Hepatocyte (in vitro differentiated cells): ENCODE measurements around the gene TMEM231. TPM values are rescaled to one million over a fixed set of nuclear protein-coding genes. Genes with fewer than 3 reads are reported as not detected.

ENCODE experiments used
- DNase-seq: peaks from one replicate; pipeline ENCODE4 v3.0.0-alpha.2; 2016; ENCODE audit warnings: low spot score
- H2AFZ ChIP-seq: fragments of 200-600 bp; sonication (generic); 2 replicates; pipeline ENCODE4 v1.6.0; 2016; ENCODE audit warnings: antibody characterized with exemption, mild to moderate bottlenecking
- H3K27ac ChIP-seq: fragments of 200-600 bp; sonication (generic); 2 replicates; pipeline ENCODE4 v1.5.1; 2016; ENCODE audit warnings: mild to moderate bottlenecking
- H3K27me3 ChIP-seq: fragments of 200-600 bp; sonication (generic); 2 replicates; pipeline ENCODE4 v1.6.1; 2016
- H3K36me3 ChIP-seq: fragments of 200-600 bp; sonication (generic); replicated peaks from 2 replicates; pipeline ENCODE4 v1.5.1; 2016; ENCODE audit warnings: low read depth; ENCODE audit not compliant: insufficient read depth
- H3K4me1 ChIP-seq: fragments of 200-600 bp; sonication (generic); 2 replicates; pipeline ENCODE4 v1.5.1; 2016; ENCODE audit warnings: mild to moderate bottlenecking, moderate library complexity; ENCODE audit not compliant: insufficient read depth
- H3K4me2 ChIP-seq: fragments of 200-600 bp; sonication (generic); 2 replicates; pipeline ENCODE4 v1.6.0; 2016
- H3K4me3 ChIP-seq: fragments of 200-600 bp; sonication (generic); 2 replicates; pipeline ENCODE4 v1.5.1; 2016; ENCODE audit warnings: mild to moderate bottlenecking
- H3K79me2 ChIP-seq: fragments of 200-600 bp; sonication (generic); 2 replicates; pipeline ENCODE4 v1.6.0; 2017; ENCODE audit warnings: mild to moderate bottlenecking
- H3K9me2 ChIP-seq: fragments of 200-600 bp; sonication (generic); replicated peaks from 2 replicates; pipeline ENCODE4 v1.6.0; 2017; ENCODE audit warnings: mild to moderate bottlenecking; ENCODE audit not compliant: insufficient read depth
- H3K9me3 ChIP-seq: fragments of 200-600 bp; sonication (generic); 2 replicates; pipeline ENCODE4 v1.5.1; 2016; ENCODE audit warnings: low read depth, mild to moderate bottlenecking
- H4K20me1 ChIP-seq: fragments of 200-600 bp; sonication (generic); 2 replicates; pipeline ENCODE4 v1.6.0; 2016; ENCODE audit warnings: mild to moderate bottlenecking; ENCODE audit not compliant: insufficient read depth, poor library complexity, severe bottlenecking
- EZH2 ChIP-seq: fragments of 200-600 bp; sonication (generic); IDR thresholded peaks from 2 replicates; pipeline ENCODE4 v1.6.1; 2016; ENCODE audit warnings: antibody characterized with exemption, mild to moderate bottlenecking, borderline replicate concordance
- EZH2phosphoT487 ChIP-seq: fragments of 200-600 bp; sonication (generic); IDR thresholded peaks from one replicate; pipeline ENCODE4 v1.6.1; 2018; ENCODE audit warnings: antibody characterized with exemption, mild to moderate bottlenecking, low read depth, moderate library complexity; ENCODE audit not compliant: unreplicated experiment, severe bottlenecking
- WGBS: methylation state at CpG from one replicate; pipeline ENCODE4 v1.1.6; 2016; ENCODE audit warnings: low lambda C conversion rate; ENCODE audit errors: missing lambda C conversion rate; 5-methylcytosine and 5-hydroxymethylcytosine counted together
- polyA plus RNA-seq: library from polyadenylated mRNA; unstranded; fragments of >200 nt; fragmentation: Nextera tagmentation; extraction: Ambion mirVana; gene quantifications from 2 replicates; pipeline ENCODE4 v1.2.1, GENCODE V29; 2016
- total RNA-seq: library from RNA; depleted of rRNA; stranded (reverse); fragments of >200 nt; gene quantifications from 2 replicates; pipeline ENCODE4 v1.2.3, GENCODE V29; 2014
- TF ChIP-seq, protein P1 (sequence below): fragments of 200-600 bp; sonication (generic); IDR thresholded peaks from 2 replicates; pipeline ENCODE4 v1.5.1; 2016; ENCODE audit warnings: antibody characterized with exemption, mild to moderate bottlenecking; ENCODE audit not compliant: poor library complexity

Gene TMEM231
- total and polyA plus RNA-seq, 2 experiments from 2014 or later: 5.4 to 7.1 TPM

- Histone ChIP-seq H3K9me3 (no peaks in the 10 kb centered on the region), H3K36me3 (no peaks in the 10 kb centered on the region), H3K27me3 (no peaks in the 10 kb centered on the region), H3K9me2 (no peaks in the 10 kb centered on the region), H2AFZ (no peak overlapping the region), H3K4me1 (no peaks in the 10 kb centered on the region), H4K20me1 (no peaks in the 10 kb centered on the region), H3K4me2 (no peak overlapping the region), H3K79me2 (no peaks in the 10 kb centered on the region), H3K27ac (no peak overlapping the region), H3K4me3 (no peak overlapping the region)
- no peak for DNase-seq
- 98% methylated on average over 72 of the region's 81 CpGs for WGBS
- TF ChIP-seq EZH2: no peak
- TF ChIP-seq, protein P1, sequence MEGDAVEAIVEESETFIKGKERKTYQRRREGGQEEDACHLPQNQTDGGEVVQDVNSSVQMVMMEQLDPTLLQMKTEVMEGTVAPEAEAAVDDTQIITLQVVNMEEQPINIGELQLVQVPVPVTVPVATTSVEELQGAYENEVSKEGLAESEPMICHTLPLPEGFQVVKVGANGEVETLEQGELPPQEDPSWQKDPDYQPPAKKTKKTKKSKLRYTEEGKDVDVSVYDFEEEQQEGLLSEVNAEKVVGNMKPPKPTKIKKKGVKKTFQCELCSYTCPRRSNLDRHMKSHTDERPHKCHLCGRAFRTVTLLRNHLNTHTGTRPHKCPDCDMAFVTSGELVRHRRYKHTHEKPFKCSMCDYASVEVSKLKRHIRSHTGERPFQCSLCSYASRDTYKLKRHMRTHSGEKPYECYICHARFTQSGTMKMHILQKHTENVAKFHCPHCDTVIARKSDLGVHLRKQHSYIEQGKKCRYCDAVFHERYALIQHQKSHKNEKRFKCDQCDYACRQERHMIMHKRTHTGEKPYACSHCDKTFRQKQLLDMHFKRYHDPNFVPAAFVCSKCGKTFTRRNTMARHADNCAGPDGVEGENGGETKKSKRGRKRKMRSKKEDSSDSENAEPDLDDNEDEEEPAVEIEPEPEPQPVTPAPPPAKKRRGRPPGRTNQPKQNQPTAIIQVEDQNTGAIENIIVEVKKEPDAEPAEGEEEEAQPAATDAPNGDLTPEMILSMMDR: no peak
- no peak for TF ChIP-seq EZH2phosphoT487
Measured at GRCh38 chr16:75529056-75529905, 26.8 kb downstream of the TMEM231 start.

DNA sequence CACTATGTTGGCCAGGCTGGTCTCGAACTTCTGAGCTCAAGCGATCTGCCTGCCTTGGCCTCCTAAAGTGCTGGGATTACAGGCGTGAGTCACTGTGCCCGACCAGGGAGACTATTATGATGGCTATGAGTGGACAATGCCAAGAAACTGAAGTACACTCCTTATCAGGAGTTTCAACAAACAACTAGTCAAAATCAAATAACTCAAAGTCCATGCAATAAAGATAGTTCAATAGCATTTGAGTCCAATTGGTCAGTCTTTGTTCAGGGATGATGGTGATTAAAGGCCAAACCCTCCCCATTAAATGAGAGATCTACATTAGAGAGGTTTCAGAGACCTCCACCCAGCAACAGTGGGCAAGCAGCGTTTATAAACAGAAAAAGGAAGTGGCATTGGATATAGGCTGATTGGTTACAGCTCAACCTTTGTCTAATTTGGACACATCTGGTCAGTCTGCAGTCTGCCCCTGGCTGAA is 28.2 kb downstream of the TMEM231 start:
- DNase-seq: peak; percentile 58
- Histone ChIP-seq H3K4me1 (no peaks in the 10 kb centered on the region), H3K27ac (peak overlapping the region; percentile 89), H3K27me3 (no peaks in the 10 kb centered on the region), H3K79me2 (no peaks in the 10 kb centered on the region), H3K9me2 (no peaks in the 10 kb centered on the region), H3K9me3 (no peaks in the 10 kb centered on the region), H2AFZ (no peak overlapping the region), H3K36me3 (no peaks in the 10 kb centered on the region), H4K20me1 (no peaks in the 10 kb centered on the region), H3K4me3 (no peak overlapping the region), H3K4me2 (no peak overlapping the region)
- 68% methylated on average over 5 of the region's 5 CpGs for WGBS
- TF ChIP-seq EZH2phosphoT487 (no peak), EZH2 (no peak)
- TF ChIP-seq, protein P1: no peak

- Histone ChIP-seq H3K27me3 (no peaks in the 10 kb centered on the region), H3K27ac (no peak overlapping the region), H3K9me3 (no peaks in the 10 kb centered on the region), H3K36me3 (no peaks in the 10 kb centered on the region), H2AFZ (no peak overlapping the region), H3K4me3 (no peak overlapping the region), H3K4me1 (no peaks in the 10 kb centered on the region), H4K20me1 (no peaks in the 10 kb centered on the region), H3K4me2 (no peak overlapping the region), H3K79me2 (no peaks in the 10 kb centered on the region), H3K9me2 (no peaks in the 10 kb centered on the region)
- WGBS: 96% methylated on average over 5 of the region's 5 CpGs
- no peak for DNase-seq
- TF ChIP-seq, protein P1: no peak
- TF ChIP-seq EZH2phosphoT487 (no peak), EZH2 (no peak)
Measured at GRCh38 chr16:75526032-75526790, 29.8 kb downstream of the TMEM231 start.
